GM19467 (cell line): ENCODE results near the gene PAFAH1B2.
"Not testable (repeated sequence)": the region's sequence is repeated elsewhere in the genome, so short reads cannot be mapped to it uniquely, and the experiment has no call there.

Experiments
- ATAC-seq: cut with Tn5 transposase; IDR thresholded peaks from one replicate; pipeline ENCODE4 v1.9.1; 2021; ENCODE audit warnings: mild to moderate bottlenecking, moderate library complexity; ENCODE audit not compliant: unreplicated experiment

The PAFAH1B2 gene

DNA sequence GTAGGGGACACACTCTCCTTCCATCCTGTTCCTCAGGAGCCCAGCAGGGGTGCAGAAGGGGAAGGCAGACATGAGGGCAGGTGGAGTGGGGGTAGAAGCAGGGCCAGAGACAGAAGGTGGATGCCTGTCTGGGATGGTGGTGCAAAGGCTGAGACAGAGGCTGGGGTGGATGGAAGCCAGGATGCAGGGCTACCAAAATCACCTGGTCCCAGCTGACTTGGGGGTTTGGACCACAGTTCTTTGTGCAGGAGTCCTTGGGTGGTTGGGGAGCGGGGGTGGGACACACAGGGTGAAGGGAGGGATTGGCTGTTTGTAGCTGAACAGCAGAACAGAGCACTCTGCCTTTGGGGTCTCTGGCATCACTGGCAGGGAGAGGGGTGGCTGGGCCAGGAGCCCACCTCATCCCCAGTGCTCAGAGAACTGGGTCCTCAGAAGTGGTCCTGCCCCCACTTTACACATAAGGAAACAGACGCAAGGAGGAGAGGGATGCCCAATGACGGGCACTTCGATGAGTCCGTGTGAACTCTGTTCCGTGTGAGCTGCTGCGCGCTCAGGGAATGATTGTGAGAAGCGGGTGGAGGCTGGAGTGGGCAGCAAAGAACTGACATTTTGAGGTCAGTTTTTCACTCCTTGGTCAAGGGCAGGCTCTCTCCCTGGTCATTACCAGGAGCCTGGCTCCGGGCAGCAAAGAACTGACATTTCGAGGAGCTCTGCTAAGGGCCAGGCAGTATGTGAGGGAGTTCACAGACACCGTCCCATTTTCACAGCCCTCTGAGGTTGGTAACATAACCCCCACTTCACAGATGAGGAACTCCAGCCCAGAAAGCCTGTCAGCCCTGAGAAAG is 56.9 kb downstream of the PAFAH1B2 start:
- ATAC-seq, result no peak

DNA sequence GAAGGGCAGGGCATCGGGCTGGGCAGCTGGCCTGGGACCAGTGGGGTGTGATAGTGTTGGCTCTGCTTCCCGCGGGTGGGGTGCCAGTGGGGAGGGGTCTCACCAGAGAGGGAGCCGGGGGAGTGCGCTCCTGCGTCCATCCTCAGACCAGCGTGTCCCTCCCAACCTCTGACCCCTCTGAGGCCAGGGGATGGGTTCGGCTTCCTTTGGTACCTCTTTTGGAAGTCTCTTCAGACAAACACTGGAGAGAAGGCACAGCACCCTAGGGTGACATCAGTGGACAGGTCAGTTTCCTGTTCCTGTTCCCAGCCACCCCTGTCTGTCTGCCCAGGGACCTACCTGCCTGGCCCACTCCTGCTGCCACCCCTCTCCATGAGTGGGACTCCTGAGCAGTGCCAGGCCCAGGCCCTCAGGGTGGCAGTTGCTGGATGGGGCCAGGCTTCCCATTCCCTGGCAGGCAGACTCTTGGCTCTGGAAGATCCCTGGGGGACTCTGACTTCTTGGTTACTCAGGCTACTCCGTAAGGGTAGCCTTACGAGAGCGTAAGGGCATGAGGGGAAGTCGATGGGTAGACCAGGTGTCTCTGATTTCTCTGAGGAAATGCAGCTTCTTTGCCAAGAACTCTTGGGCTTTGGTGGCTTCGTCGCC is 57.7 kb downstream of the PAFAH1B2 start:
- no peak for ATAC-seq

DNA sequence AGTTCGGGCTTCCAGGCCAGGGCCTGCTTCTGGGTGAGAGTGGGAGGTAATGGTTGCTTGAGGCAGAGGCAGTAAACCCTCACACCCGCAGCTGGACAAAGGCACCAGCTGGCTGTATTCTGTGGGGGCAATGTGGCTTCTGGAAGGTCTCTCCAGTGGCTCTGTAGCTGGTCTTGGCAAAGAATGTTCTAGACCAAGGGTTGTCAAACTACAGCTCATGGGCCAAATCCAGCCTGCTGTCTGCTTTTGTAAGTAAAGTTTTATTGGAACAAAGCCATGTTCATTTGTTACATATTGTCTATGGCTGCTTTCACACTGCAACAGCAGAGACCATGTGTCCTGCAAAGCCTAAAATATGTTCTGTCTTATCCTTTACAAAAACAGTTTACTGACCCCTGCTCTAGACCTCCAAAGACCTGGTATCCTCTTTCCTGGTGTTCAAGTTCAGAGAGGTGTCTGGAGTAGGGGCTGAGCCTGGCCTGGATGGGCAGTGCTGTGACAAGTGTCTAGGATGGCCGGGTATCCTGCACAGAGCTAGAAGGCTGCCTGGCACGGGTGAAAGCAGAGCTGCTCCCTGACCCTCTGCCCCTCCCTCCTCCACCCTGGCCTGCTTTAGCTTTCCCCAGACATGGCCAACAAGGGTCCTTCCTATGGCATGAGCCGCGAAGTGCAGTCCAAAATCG is 58.4 kb downstream of the PAFAH1B2 start:
- ATAC-seq, result no peak

GRCh38 chr11:117203069-117203407 is 59.0 kb downstream of the PAFAH1B2 start:
- ATAC-seq, result no peak

DNA sequence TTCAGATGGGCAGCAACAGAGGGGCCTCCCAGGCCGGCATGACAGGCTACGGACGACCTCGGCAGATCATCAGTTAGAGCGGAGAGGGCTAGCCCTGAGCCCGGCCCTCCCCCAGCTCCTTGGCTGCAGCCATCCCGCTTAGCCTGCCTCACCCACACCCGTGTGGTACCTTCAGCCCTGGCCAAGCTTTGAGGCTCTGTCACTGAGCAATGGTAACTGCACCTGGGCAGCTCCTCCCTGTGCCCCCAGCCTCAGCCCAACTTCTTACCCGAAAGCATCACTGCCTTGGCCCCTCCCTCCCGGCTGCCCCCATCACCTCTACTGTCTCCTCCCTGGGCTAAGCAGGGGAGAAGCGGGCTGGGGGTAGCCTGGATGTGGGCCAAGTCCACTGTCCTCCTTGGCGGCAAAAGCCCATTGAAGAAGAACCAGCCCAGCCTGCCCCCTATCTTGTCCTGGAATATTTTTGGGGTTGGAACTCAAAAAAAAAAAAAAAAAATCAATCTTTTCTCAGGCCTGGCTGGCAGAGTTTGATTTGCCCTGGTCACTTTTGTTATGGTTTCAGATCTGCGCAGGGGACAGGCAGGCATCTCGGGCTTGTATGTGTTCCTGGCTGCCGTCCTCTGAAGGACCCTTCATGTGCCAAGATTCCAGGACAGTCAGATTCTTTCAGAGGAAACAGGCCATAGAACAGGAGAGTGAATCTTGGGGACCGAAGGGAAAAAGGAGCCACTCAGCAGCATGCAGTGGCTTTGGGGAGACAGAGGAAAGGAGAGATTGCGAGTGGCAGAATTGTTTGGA is 60.4 kb downstream of the PAFAH1B2 start:
- no peak for ATAC-seq

GRCh38 chr11:117205211-117205818 is 61.2 kb downstream of the PAFAH1B2 start:
- no peak for ATAC-seq

DNA sequence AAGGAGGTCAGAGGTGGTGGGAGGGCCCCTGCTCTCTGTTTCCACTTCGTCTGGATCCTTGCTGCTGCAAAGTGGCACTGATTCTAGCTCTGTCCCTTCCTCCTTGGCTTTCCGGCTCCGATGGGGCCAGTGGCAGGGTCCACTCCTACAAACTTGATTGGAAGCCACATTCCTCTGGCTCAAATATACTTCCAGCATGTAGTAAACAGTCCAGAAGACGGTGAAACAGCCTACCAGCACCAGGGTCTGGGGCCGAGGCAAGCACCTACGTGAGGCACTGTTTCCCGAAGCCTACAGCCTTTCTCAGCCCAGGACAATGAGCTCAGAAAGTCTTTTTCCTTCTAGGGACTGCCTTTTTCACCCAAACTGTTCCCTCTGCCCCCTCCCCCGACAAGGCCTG is 62.0 kb downstream of the PAFAH1B2 start:
- not testable (repeated sequence) for ATAC-seq

DNA sequence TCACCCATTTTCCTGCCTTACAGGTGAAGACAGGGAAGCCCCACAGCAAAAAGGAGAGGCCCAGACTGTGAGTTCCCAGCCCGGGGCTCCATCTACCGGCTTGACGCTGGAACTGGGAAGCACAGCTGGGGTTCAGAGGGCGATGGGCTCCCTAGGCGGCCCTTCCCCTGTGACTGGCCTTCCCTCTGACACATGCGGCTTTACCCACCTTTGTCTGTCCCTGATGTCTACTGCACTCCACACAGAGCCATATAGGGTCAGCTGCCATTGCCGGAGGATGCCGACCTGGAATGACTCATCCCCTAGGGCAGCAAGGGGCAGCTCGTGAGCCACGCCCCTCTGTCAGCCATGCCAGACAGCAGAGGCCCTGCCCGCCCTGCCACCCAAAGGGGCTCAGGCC is 62.8 kb downstream of the PAFAH1B2 start:
- ATAC-seq, result not testable (repeated sequence)

GRCh38 chr11:117207481-117207880 is 63.4 kb downstream of the PAFAH1B2 start:
- ATAC-seq, result not testable (repeated sequence)

GRCh38 chr11:117208710-117209109 is 64.6 kb downstream of the PAFAH1B2 start:
- ATAC-seq, result not testable (repeated sequence)

GRCh38 chr11:117209351-117210125 is 65.5 kb downstream of the PAFAH1B2 start:
- not testable (repeated sequence) for ATAC-seq

DNA sequence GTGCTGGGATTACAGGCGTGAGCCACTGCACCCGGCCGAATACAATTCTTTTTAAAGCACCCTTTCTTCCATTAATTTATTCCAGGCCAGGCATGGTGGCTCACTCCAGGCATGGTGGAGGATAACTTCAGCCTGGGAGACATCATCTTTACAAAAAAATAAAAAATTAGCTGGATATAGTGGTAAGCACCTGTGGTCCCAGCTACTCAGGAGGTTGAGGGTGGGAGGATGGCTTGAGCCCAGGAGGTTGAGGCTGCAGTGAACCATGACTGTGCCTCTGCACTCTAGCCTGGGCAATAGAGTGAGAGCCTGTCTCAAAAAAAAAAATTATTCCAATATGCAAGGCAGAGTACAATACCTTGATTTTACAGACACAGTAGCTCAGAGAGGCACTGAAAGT is 66.5 kb downstream of the PAFAH1B2 start:
- no peak for ATAC-seq

- no peak for ATAC-seq
These were observed 68.7 kb downstream of the PAFAH1B2 start for GRCh38 chr11:117212697-117213355.

GRCh38 chr11:117214404-117215110 is 70.5 kb downstream of the PAFAH1B2 start:
- no peak for ATAC-seq

- ATAC-seq, result no peak
These were observed 73.3 kb downstream of the PAFAH1B2 start for GRCh38 chr11:117217141-117218084.

- no peak for ATAC-seq
These were observed 74.2 kb downstream of the PAFAH1B2 start for GRCh38 chr11:117218133-117218915.

- ATAC-seq, result no peak
These were observed 74.9 kb downstream of the PAFAH1B2 start for GRCh38 chr11:117219001-117219400.
